AG09319 (cell line): ENCODE data around the gene TAC3.

Experiments used
- DNase-seq: peaks from one replicate; pipeline ENCODE4 v3.0.0-alpha.2; 2010; ENCODE audit warnings: low read depth; ENCODE audit errors: extremely low read depth
- TF ChIP-seq, protein P1 (sequence below): IDR thresholded peaks from 2 replicates; pipeline ENCODE4 v1.5.1; 2011; ENCODE audit warnings: low read depth, mild to moderate bottlenecking, inconsistent platforms, low read length, moderate library complexity

TAC3 gene

GRCh38 chr12:57049890-57050289, 33.6 kb upstream of the TAC3 start, which contains the start of gene MYO1A:
Gene MYO1A, minus strand, starts transcription at chr12:57050129. Its CDS starts 1,806 bp downstream, at chr12:57048323.
- TF ChIP-seq, protein P1, sequence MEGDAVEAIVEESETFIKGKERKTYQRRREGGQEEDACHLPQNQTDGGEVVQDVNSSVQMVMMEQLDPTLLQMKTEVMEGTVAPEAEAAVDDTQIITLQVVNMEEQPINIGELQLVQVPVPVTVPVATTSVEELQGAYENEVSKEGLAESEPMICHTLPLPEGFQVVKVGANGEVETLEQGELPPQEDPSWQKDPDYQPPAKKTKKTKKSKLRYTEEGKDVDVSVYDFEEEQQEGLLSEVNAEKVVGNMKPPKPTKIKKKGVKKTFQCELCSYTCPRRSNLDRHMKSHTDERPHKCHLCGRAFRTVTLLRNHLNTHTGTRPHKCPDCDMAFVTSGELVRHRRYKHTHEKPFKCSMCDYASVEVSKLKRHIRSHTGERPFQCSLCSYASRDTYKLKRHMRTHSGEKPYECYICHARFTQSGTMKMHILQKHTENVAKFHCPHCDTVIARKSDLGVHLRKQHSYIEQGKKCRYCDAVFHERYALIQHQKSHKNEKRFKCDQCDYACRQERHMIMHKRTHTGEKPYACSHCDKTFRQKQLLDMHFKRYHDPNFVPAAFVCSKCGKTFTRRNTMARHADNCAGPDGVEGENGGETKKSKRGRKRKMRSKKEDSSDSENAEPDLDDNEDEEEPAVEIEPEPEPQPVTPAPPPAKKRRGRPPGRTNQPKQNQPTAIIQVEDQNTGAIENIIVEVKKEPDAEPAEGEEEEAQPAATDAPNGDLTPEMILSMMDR: no peak
- no peak for DNase-seq

GRCh38 chr12:57049119-57049446, 32.8 kb upstream of the TAC3 start:
- DNase-seq: no peak
- TF ChIP-seq, protein P1: no peak

DNA sequence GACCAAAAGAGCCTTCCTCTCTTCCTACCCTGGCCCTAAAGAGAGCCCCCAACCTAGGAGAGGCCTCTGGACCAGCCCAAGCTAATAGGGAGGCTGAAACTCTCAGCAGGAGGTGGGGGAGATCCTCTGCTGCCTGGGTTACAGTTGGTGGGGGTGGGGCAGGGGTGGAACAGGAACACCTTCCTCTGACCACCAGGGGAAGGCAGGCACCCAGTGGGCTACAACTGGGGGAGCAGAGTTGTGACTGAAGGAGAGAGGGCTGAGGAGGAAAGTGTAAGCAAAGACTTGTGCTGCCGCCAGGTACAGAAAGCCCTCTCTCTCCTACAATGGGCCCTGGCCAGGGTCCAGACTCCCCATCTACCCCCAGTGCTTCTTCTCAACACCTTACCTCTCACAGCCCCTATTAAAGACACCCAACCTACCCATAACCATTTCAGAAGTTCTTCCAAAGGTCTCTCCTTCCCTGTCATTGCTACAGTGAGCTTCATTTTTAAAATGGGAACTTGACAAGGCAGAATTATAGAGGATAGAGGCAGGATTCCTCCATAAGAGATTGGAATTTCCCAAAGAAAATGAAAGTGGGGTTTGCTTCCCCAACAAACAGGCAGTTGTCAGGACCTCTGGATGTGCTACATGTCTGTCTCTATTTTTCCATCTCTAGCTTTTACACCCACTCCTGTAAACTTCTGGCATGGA, 32.2 kb upstream of the TAC3 start:
- no peak for DNase-seq
- TF ChIP-seq, protein P1: no peak

DNA sequence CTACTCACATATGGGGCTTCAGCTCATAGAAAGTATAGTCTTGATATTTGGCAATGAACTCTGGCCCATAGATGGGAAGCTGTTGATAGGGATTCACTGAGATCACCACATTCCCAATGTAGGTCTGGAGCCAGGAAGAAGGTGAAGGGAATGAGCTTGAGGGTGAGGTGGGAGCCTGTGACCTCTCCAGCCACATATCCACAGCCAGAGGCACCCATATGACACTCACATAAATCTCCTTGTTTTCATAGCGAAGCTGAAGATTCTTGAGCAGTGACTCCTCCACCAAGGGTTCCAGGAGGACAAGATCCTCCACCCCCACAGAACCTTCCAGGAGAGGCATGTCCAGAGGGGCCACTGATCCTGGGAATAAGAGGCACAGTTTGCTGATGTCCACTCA, 31.7 kb upstream of the TAC3 start:
- DNase-seq: no peak
- TF ChIP-seq, protein P1: no peak

GRCh38 chr12:57046947-57047890, 30.9 kb upstream of the TAC3 start:
- no peak for DNase-seq
- TF ChIP-seq, protein P1: no peak

DNA sequence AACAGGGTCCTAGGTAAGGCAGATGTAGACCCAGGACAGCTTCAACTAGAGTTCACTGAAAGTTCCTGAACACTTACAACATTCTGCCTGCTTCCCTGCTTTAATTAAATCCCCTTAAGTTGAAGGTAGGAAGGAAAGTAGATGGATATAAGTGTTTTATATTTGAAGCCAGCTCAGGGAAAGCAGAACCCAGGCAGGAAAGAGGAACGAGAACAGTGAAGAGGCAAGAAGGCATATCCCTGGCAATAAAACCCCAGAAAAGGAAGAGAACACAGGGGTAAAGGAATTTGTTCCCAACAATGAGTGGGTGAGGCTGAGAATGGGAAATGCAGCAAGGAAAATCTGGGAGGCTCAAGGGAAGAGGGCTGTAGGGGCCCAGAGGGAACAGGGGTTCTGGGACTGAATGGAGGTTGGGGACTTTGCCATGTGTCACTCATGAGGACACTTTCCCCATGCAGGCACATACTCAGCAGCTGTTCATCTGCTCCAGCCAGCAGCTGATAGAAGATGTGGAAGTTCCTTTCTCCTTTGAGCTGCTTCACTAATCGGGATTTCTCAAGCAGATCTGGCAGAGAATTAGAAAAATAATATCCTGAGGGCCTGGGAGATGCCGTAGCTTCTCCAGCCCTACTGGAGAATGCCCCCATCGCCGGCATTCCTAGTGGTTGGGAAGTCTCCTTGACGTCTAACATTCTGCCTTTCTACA, 29.9 kb upstream of the TAC3 start:
- TF ChIP-seq, protein P1: no peak
- no peak for DNase-seq
